Mesenchymal stem cell (in vitro differentiated cells and primary cell): ENCODE results near the gene ASNSD1.
A peak's percentile ranks its signal among the peaks of the same experiment; 100 is the strongest.

Source experiments
- DNase-seq: peaks from one replicate; pipeline ENCODE4 v3.0.0-alpha.2; 2013
- H2AFZ ChIP-seq: one replicate; pipeline ENCODE4 v1.6.1; 2013; ENCODE audit warnings: low read depth, mild to moderate bottlenecking, control low read depth, inconsistent platforms, low read length, moderate library complexity
- H2AK5ac ChIP-seq: 2 replicates; pipeline ENCODE4 v1.6.1; 2013; ENCODE audit warnings: low read length, moderate library complexity, mild to moderate bottlenecking, inconsistent platforms; ENCODE audit not compliant: severe bottlenecking
- H2BK120ac ChIP-seq: one replicate; pipeline ENCODE4 v1.6.1; 2013; ENCODE audit warnings: low read depth, mild to moderate bottlenecking, inconsistent platforms, low read length, moderate library complexity
- H2BK12ac ChIP-seq, 2 experiments: one replicate each; pipeline ENCODE4 v1.6.1; 2013; ENCODE audit warnings: inconsistent platforms in 2 of 2, low read length in 2 of 2, mild to moderate bottlenecking in 2 of 2, moderate library complexity in 2 of 2, control low read depth in 1 of 2
- H2BK15ac ChIP-seq: one replicate; pipeline ENCODE4 v1.6.1; 2013; ENCODE audit warnings: mild to moderate bottlenecking, low read depth, inconsistent platforms; ENCODE audit not compliant: poor library complexity, severe bottlenecking
- H2BK5ac ChIP-seq: 2 replicates; pipeline ENCODE4 v1.6.1; 2013; ENCODE audit warnings: low read depth, mild to moderate bottlenecking, low read length, control low read depth, inconsistent platforms; ENCODE audit not compliant: poor library complexity, severe bottlenecking
- H3K14ac ChIP-seq, 2 experiments: one replicate each; pipeline ENCODE4 v1.6.1; 2013; ENCODE audit warnings: inconsistent platforms in 2 of 2, low read length in 2 of 2, control low read depth in 1 of 2, mild to moderate bottlenecking in 1 of 2, moderate library complexity in 1 of 2
- H3K18ac ChIP-seq, 2 experiments: one replicate each; pipeline ENCODE4 v1.6.1; 2013; ENCODE audit warnings: inconsistent platforms in 2 of 2, low read length in 2 of 2, control low read depth in 1 of 2, low read depth in 1 of 2, mild to moderate bottlenecking in 1 of 2
- H3K23ac ChIP-seq, 2 experiments: one replicate each; pipeline ENCODE4 v1.6.1; 2013; ENCODE audit warnings: inconsistent platforms in 2 of 2, low read length in 2 of 2, mild to moderate bottlenecking in 2 of 2, moderate library complexity in 2 of 2, control low read depth in 1 of 2
- H3K27ac ChIP-seq: 2 replicates; pipeline ENCODE4 v1.5.1; 2013; ENCODE audit warnings: mild to moderate bottlenecking, moderate library complexity, low read length, control low read depth, inconsistent platforms; ENCODE audit not compliant: poor library complexity, severe bottlenecking
- H3K27me3 ChIP-seq, 2 experiments: 2 replicates each; pipeline versions ENCODE4 v1.6.1 to v1.7.0; 2013; ENCODE audit warnings: low read length in 2 of 2, mild to moderate bottlenecking in 2 of 2, moderate library complexity in 2 of 2, control low read depth in 1 of 2, inconsistent platforms in 1 of 2; ENCODE audit not compliant: control insufficient read depth in 1 of 2, insufficient read depth in 1 of 2
- H3K36me3 ChIP-seq, 2 experiments: 2 replicates each; pipeline versions ENCODE4 v1.6.1 to v1.7.0; 2013; ENCODE audit warnings: low read length in 2 of 2, control low read depth in 1 of 2, inconsistent platforms in 1 of 2, low read depth in 1 of 2, mild to moderate bottlenecking in 1 of 2; ENCODE audit not compliant: insufficient read depth in 2 of 2, control insufficient read depth in 1 of 2
- H3K4ac ChIP-seq, 2 experiments: one replicate each; pipeline ENCODE4 v1.6.1; 2013; ENCODE audit warnings: inconsistent platforms in 2 of 2, low read length in 2 of 2, mild to moderate bottlenecking in 2 of 2, moderate library complexity in 2 of 2, control low read depth in 1 of 2, low read depth in 1 of 2
- H3K4me1 ChIP-seq: 2 replicates; pipeline ENCODE4 v1.6.1; 2013; ENCODE audit warnings: low read depth, low read length, control low read depth; ENCODE audit not compliant: control insufficient read depth, insufficient read depth
- H3K4me2 ChIP-seq: 2 replicates; pipeline ENCODE4 v1.6.1; 2013; ENCODE audit warnings: low read length, mild to moderate bottlenecking, inconsistent platforms; ENCODE audit not compliant: poor library complexity, severe bottlenecking
- H3K4me3 ChIP-seq, 2 experiments: 2 replicates each; pipeline versions ENCODE4 v1.5.1 to v1.7.0; 2013; ENCODE audit warnings: low read length in 2 of 2, mild to moderate bottlenecking in 2 of 2, control low read depth in 1 of 2, low read depth in 1 of 2; ENCODE audit not compliant: insufficient read depth in 1 of 2
- H3K79me1 ChIP-seq: replicated peaks from 2 replicates; pipeline ENCODE4 v1.6.1; 2013; ENCODE audit warnings: mild to moderate bottlenecking, control low read depth, low read length, inconsistent platforms; ENCODE audit not compliant: poor library complexity, severe bottlenecking
- H3K9ac ChIP-seq: 2 replicates; pipeline ENCODE4 v1.7.0; 2013; ENCODE audit warnings: mild to moderate bottlenecking, low read length, moderate library complexity
- H3K9me3 ChIP-seq: 2 replicates; pipeline ENCODE4 v1.7.0; 2013; ENCODE audit warnings: mild to moderate bottlenecking, low read length; ENCODE audit not compliant: control insufficient read depth
- H4K8ac ChIP-seq: one replicate; pipeline ENCODE4 v1.6.1; 2013; ENCODE audit warnings: inconsistent platforms, mild to moderate bottlenecking, low read length, moderate library complexity
- H4K91ac ChIP-seq: one replicate; pipeline ENCODE4 v1.6.1; 2013; ENCODE audit warnings: mild to moderate bottlenecking, low read length, inconsistent platforms
- WGBS: methylation state at CpG from one replicate; pipeline ENCODE4 v1.1.7; 2013; ENCODE audit warnings: mixed read lengths; 5-methylcytosine and 5-hydroxymethylcytosine counted together

Gene ASNSD1

GRCh38 chr2:189625636-189626035 is 35.6 kb upstream of the ASNSD1 start:
- no peaks in the 10 kb centered on the region for H3K27me3 ChIP-seq
- H4K8ac ChIP-seq = no peak overlapping the region
- no peak overlapping the region for H3K4me2 ChIP-seq
- H3K36me3 ChIP-seq = no peaks in the 10 kb centered on the region
- no peak overlapping the region for H2BK5ac ChIP-seq
- no peak overlapping the region for H3K18ac ChIP-seq
- H3K27ac ChIP-seq = no peak overlapping the region
- no peak overlapping the region for H2BK15ac ChIP-seq
- no peak overlapping the region for H4K91ac ChIP-seq
- H2BK120ac ChIP-seq = no peak overlapping the region
- H3K9me3 ChIP-seq = no peaks in the 10 kb centered on the region
- no peak overlapping the region for H3K23ac ChIP-seq
- DNase-seq = no peak
- no peak overlapping the region for H2BK12ac ChIP-seq
- H3K4me1 ChIP-seq = no peaks in the 10 kb centered on the region
- no peaks in the 10 kb centered on the region for H3K79me1 ChIP-seq
- H2AK5ac ChIP-seq = no peak overlapping the region
- WGBS = no CpG with 5 or more reads among the region's 2 CpGs
- H3K9ac ChIP-seq = no peak overlapping the region
- no peak overlapping the region for H3K4ac ChIP-seq
- no peak overlapping the region for H3K4me3 ChIP-seq
- no peak overlapping the region for H3K14ac ChIP-seq
- no peak overlapping the region for H2AFZ ChIP-seq

- no peak overlapping the region for H3K14ac ChIP-seq
- no peak overlapping the region for H3K4me3 ChIP-seq
- no peaks in the 10 kb centered on the region for H3K36me3 ChIP-seq
- H3K18ac ChIP-seq = no peak overlapping the region
- H2BK15ac ChIP-seq = no peak overlapping the region
- H3K27me3 ChIP-seq = no peaks in the 10 kb centered on the region
- H4K8ac ChIP-seq = no peak overlapping the region
- no peak overlapping the region for H4K91ac ChIP-seq
- no peaks in the 10 kb centered on the region for H3K9me3 ChIP-seq
- WGBS = no CpG with 5 or more reads among the region's 1 CpG
- H3K4me1 ChIP-seq = no peaks in the 10 kb centered on the region
- H3K4ac ChIP-seq = no peak overlapping the region
- H3K23ac ChIP-seq = no peak overlapping the region
- no peak overlapping the region for H2BK120ac ChIP-seq
- no peak for DNase-seq
- no peak overlapping the region for H3K4me2 ChIP-seq
- no peak overlapping the region for H2BK12ac ChIP-seq
- H2BK5ac ChIP-seq = no peak overlapping the region
- H3K27ac ChIP-seq = no peak overlapping the region
- H2AFZ ChIP-seq = no peak overlapping the region
- no peak overlapping the region for H3K9ac ChIP-seq
- no peak overlapping the region for H2AK5ac ChIP-seq
- H3K79me1 ChIP-seq = no peaks in the 10 kb centered on the region
Measured at GRCh38 chr2:189627789-189628188, 33.5 kb upstream of the ASNSD1 start.

GRCh38 chr2:189628817-189629530 is 32.3 kb upstream of the ASNSD1 start:
- 92% methylated on average over 8 of the region's 9 CpGs for WGBS
- no peaks in the 10 kb centered on the region for H3K4me1 ChIP-seq
- H2BK12ac ChIP-seq = no peak overlapping the region
- no peak overlapping the region for H2AFZ ChIP-seq
- H3K27me3 ChIP-seq = no peaks in the 10 kb centered on the region
- H3K27ac ChIP-seq = no peak overlapping the region
- H2AK5ac ChIP-seq = no peak overlapping the region
- H4K8ac ChIP-seq = no peak overlapping the region
- H3K4me2 ChIP-seq = no peak overlapping the region
- no peak overlapping the region for H3K23ac ChIP-seq
- no peak overlapping the region for H3K18ac ChIP-seq
- H2BK120ac ChIP-seq = no peak overlapping the region
- no peak overlapping the region for H3K9ac ChIP-seq
- no peak overlapping the region for H3K4me3 ChIP-seq
- no peak overlapping the region for H4K91ac ChIP-seq
- no peaks in the 10 kb centered on the region for H3K9me3 ChIP-seq
- no peaks in the 10 kb centered on the region for H3K36me3 ChIP-seq
- H3K4ac ChIP-seq = no peak overlapping the region
- no peak overlapping the region for H2BK15ac ChIP-seq
- H3K14ac ChIP-seq = no peak overlapping the region
- H3K79me1 ChIP-seq = no peaks in the 10 kb centered on the region
- DNase-seq = peak; percentile 17
- no peak overlapping the region for H2BK5ac ChIP-seq

GRCh38 chr2:189629531-189630453 is 31.5 kb upstream of the ASNSD1 start:
- no peak overlapping the region for H2BK15ac ChIP-seq
- no peaks in the 10 kb centered on the region for H3K9me3 ChIP-seq
- H2BK12ac ChIP-seq = no peak overlapping the region
- WGBS = 96% methylated on average over 5 of the region's 10 CpGs
- H2BK120ac ChIP-seq = no peak overlapping the region
- no peak overlapping the region for H2AK5ac ChIP-seq
- H3K4me1 ChIP-seq = no peaks in the 10 kb centered on the region
- peak overlapping the region; percentile 97 for H4K8ac ChIP-seq
- H3K4me3 ChIP-seq = no peak overlapping the region
- no peak overlapping the region for H3K18ac ChIP-seq
- no peaks in the 10 kb centered on the region for H3K27me3 ChIP-seq
- H4K91ac ChIP-seq = no peak overlapping the region
- no peaks in the 10 kb centered on the region for H3K36me3 ChIP-seq
- H3K4ac ChIP-seq = no peak overlapping the region
- peak; percentile 22 for DNase-seq
- H3K9ac ChIP-seq = no peak overlapping the region
- no peak overlapping the region for H2BK5ac ChIP-seq
- no peak overlapping the region for H2AFZ ChIP-seq
- H3K23ac ChIP-seq = no peak overlapping the region
- no peak overlapping the region for H3K14ac ChIP-seq
- no peak overlapping the region for H3K4me2 ChIP-seq
- H3K27ac ChIP-seq = no peak overlapping the region
- H3K79me1 ChIP-seq = no peaks in the 10 kb centered on the region
